Measurements from ENCODE around the gene IRF5. TPM values are rescaled to one million over a fixed set of nuclear protein-coding genes. Genes with fewer than 3 reads are reported as not detected.

Gene IRF5
- polyA plus RNA-seq, 1 donor from 2014 or later, result not detected

DNA sequence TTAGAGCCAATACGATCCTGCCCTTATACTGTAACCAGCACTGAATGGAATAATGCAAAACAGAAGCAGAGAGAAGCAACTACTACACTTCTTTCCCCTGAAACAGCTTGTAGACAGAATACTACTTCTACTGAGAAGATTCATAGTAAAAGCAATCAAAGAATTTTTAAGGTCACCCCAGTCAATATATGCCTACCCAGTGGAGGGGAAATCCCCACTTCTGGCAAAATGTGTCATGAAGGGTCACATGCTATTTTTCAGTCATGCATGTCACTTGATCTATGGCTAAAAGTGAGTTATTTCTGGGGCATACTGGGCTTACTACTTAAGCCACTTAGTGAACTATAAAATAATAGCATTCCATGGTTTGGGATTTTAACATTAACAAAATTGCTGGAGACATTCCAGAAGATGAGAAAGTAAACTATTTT lies 25.6 kb downstream of the IRF5 start:
- no peak overlapping the region for H3K9ac ChIP-seq (ENCODE audit: low read length)
- peaks cover 13% of the 10 kb centered on the region for H3K36me3 ChIP-seq (ENCODE audit: insufficient read depth, low read length)
- no peak overlapping the region for H3K4me2 ChIP-seq (ENCODE audit: low read length)
- no peaks in the 10 kb centered on the region for H3K9me2 ChIP-seq (ENCODE audit: insufficient read depth, low read length)
- no peaks in the 10 kb centered on the region for H4K20me1 ChIP-seq (ENCODE audit: insufficient read depth)
- H3K4me3 ChIP-seq (ENCODE audit: low read length), result no peak overlapping the region
- no peaks in the 10 kb centered on the region for H3K9me3 ChIP-seq (ENCODE audit: low read length)
- H3F3A ChIP-seq (ENCODE audit: insufficient read depth, low read length, poor library complexity, severe bottlenecking), result no peaks in the 10 kb centered on the region
- H2AFZ ChIP-seq (ENCODE audit: low read depth, low read length), result no peak overlapping the region
- TF ChIP-seq EZH2 (IDR thresholded peaks at IDR 0.05; ENCODE audit: borderline replicate concordance, insufficient read depth, low read length, poor library complexity, severe bottlenecking) (no peak), MXI1 (conservative IDR thresholded peaks at IDR 0.05; ENCODE audit: poor library complexity, severe bottlenecking) (no peak), EP300 (conservative IDR thresholded peaks at IDR 0.05; ENCODE audit: poor library complexity, severe bottlenecking) (no peak), SMC3 (conservative IDR thresholded peaks at IDR 0.05; ENCODE audit: poor library complexity) (no peak), POLR2AphosphoS5 (IDR thresholded peaks at IDR 0.05) (no peak), RAD21 (conservative IDR thresholded peaks at IDR 0.05) (no peak), TAF1 (IDR thresholded peaks at IDR 0.05; ENCODE audit: low read depth) (no peak)
- TF ChIP-seq, protein P1, sequence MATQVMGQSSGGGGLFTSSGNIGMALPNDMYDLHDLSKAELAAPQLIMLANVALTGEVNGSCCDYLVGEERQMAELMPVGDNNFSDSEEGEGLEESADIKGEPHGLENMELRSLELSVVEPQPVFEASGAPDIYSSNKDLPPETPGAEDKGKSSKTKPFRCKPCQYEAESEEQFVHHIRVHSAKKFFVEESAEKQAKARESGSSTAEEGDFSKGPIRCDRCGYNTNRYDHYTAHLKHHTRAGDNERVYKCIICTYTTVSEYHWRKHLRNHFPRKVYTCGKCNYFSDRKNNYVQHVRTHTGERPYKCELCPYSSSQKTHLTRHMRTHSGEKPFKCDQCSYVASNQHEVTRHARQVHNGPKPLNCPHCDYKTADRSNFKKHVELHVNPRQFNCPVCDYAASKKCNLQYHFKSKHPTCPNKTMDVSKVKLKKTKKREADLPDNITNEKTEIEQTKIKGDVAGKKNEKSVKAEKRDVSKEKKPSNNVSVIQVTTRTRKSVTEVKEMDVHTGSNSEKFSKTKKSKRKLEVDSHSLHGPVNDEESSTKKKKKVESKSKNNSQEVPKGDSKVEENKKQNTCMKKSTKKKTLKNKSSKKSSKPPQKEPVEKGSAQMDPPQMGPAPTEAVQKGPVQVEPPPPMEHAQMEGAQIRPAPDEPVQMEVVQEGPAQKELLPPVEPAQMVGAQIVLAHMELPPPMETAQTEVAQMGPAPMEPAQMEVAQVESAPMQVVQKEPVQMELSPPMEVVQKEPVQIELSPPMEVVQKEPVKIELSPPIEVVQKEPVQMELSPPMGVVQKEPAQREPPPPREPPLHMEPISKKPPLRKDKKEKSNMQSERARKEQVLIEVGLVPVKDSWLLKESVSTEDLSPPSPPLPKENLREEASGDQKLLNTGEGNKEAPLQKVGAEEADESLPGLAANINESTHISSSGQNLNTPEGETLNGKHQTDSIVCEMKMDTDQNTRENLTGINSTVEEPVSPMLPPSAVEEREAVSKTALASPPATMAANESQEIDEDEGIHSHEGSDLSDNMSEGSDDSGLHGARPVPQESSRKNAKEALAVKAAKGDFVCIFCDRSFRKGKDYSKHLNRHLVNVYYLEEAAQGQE (IDR thresholded peaks at IDR 0.05; ENCODE audit: borderline replicate concordance), result no peak
- TF ChIP-seq, protein P2, sequence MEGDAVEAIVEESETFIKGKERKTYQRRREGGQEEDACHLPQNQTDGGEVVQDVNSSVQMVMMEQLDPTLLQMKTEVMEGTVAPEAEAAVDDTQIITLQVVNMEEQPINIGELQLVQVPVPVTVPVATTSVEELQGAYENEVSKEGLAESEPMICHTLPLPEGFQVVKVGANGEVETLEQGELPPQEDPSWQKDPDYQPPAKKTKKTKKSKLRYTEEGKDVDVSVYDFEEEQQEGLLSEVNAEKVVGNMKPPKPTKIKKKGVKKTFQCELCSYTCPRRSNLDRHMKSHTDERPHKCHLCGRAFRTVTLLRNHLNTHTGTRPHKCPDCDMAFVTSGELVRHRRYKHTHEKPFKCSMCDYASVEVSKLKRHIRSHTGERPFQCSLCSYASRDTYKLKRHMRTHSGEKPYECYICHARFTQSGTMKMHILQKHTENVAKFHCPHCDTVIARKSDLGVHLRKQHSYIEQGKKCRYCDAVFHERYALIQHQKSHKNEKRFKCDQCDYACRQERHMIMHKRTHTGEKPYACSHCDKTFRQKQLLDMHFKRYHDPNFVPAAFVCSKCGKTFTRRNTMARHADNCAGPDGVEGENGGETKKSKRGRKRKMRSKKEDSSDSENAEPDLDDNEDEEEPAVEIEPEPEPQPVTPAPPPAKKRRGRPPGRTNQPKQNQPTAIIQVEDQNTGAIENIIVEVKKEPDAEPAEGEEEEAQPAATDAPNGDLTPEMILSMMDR (IDR thresholded peaks at IDR 0.05; ENCODE audit: poor library complexity, severe bottlenecking), result no peak
- H3K79me2 ChIP-seq (replicated peaks; ENCODE audit: insufficient read depth, low read length), result no peaks in the 10 kb centered on the region
- no peaks in the 10 kb centered on the region for H3K27me3 ChIP-seq (ENCODE audit: insufficient read depth, low read depth, low read length)
- no peak overlapping the region for H3K27ac ChIP-seq (ENCODE audit: low read length)

DNA sequence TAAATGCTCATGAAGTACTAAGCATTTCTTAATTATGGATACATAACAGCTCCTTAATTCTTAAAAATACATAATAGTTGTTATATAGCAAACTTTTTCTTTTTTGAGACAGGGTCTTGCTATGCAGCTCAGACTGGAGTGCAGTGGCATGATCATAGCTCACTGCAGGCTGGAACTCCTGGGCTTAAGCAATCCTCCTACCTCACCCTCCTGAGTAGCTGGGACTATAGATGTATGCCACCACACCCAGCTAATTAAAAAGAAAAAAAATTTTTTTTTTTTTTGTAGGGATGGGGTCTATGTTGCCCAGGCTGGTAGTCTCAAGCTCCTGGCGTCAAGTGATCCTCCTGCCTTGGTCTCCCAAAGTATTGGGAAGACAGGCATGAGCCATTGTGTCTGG lies 30.9 kb downstream of the IRF5 start:
- Histone ChIP-seq H4K20me1 (ENCODE audit: insufficient read depth) (no peaks in the 10 kb centered on the region), H3K79me2 (replicated peaks; ENCODE audit: insufficient read depth, low read length) (no peaks in the 10 kb centered on the region), H3K9ac (ENCODE audit: low read length) (no peak overlapping the region), H3K36me3 (ENCODE audit: insufficient read depth, low read length) (peaks cover 27% of the 10 kb centered on the region), H3K9me3 (ENCODE audit: low read length) (no peaks in the 10 kb centered on the region), H3K27me3 (ENCODE audit: insufficient read depth, low read depth, low read length) (no peaks in the 10 kb centered on the region), H3K9me2 (ENCODE audit: insufficient read depth, low read length) (no peaks in the 10 kb centered on the region), H2AFZ (ENCODE audit: low read depth, low read length) (no peak overlapping the region), H3K4me2 (ENCODE audit: low read length) (no peak overlapping the region), H3K27ac (ENCODE audit: low read length) (no peak overlapping the region), H3K4me3 (ENCODE audit: low read length) (no peak overlapping the region), H3F3A (ENCODE audit: insufficient read depth, low read length, poor library complexity, severe bottlenecking) (no peaks in the 10 kb centered on the region)
- TF ChIP-seq TAF1 (IDR thresholded peaks at IDR 0.05; ENCODE audit: low read depth) (no peak), MXI1 (conservative IDR thresholded peaks at IDR 0.05; ENCODE audit: poor library complexity, severe bottlenecking) (no peak), EP300 (conservative IDR thresholded peaks at IDR 0.05; ENCODE audit: poor library complexity, severe bottlenecking) (no peak), EZH2 (IDR thresholded peaks at IDR 0.05; ENCODE audit: borderline replicate concordance, insufficient read depth, low read length, poor library complexity, severe bottlenecking) (no peak), SMC3 (conservative IDR thresholded peaks at IDR 0.05; ENCODE audit: poor library complexity) (no peak), RAD21 (conservative IDR thresholded peaks at IDR 0.05) (no peak), POLR2AphosphoS5 (IDR thresholded peaks at IDR 0.05) (no peak)
- TF ChIP-seq, protein P1 (IDR thresholded peaks at IDR 0.05; ENCODE audit: borderline replicate concordance), result no peak
- TF ChIP-seq, protein P2 (IDR thresholded peaks at IDR 0.05; ENCODE audit: poor library complexity, severe bottlenecking), result no peak

Measured in neural cell (in vitro differentiated cells).